Glutamatergic neuron (in vitro differentiated cells): ENCODE measurements around the gene NLK. TPM values are rescaled to one million over a fixed set of nuclear protein-coding genes. Genes with fewer than 3 reads are reported as not detected.

Experiments used
- DNase-seq: peaks from one replicate; pipeline ENCODE4 v3.0.0; 2022
- H3K27ac Mint-ChIP-seq: one replicate; pipeline ENCODE4 v1.8.0; 2020; ENCODE audit warnings: mild to moderate bottlenecking, mixed read lengths, inconsistent platforms; ENCODE audit not compliant: unreplicated experiment
- H3K27me3 Mint-ChIP-seq: one replicate; pipeline ENCODE4 v1.8.0; 2020; ENCODE audit warnings: mild to moderate bottlenecking, moderate library complexity, mixed read lengths, inconsistent platforms; ENCODE audit not compliant: unreplicated experiment
- H3K36me3 Mint-ChIP-seq: one replicate; pipeline ENCODE4 v1.8.0; 2020; ENCODE audit warnings: mild to moderate bottlenecking, mixed read lengths, inconsistent platforms; ENCODE audit not compliant: unreplicated experiment
- H3K4me1 Mint-ChIP-seq: one replicate; pipeline ENCODE4 v1.8.0; 2020; ENCODE audit warnings: mild to moderate bottlenecking, low read depth, mixed read lengths, inconsistent platforms; ENCODE audit not compliant: unreplicated experiment
- H3K4me3 Mint-ChIP-seq: one replicate; pipeline ENCODE4 v1.8.0; 2020; ENCODE audit warnings: mild to moderate bottlenecking, mixed read lengths, inconsistent platforms; ENCODE audit not compliant: unreplicated experiment
- H3K9me3 Mint-ChIP-seq: one replicate; pipeline ENCODE4 v1.8.0; 2020; ENCODE audit warnings: mild to moderate bottlenecking, moderate library complexity, mixed read lengths, inconsistent platforms; ENCODE audit not compliant: unreplicated experiment
- total RNA-seq: library from RNA; stranded (reverse); fragmentation: NEBNext Ultra II Directional; extraction: Animal tissue kit (Norgen Biotek cat#: 25700); gene quantifications from one replicate; pipeline ENCODE4 v1.2.1, GENCODE V29; 2021; ENCODE audit not compliant: unreplicated experiment
- TF ChIP-seq, protein P1 (sequence below): fragments of 200-600 bp; sonication (generic); IDR thresholded peaks from one replicate; pipeline ENCODE4 v1.5.0; 2021; ENCODE audit not compliant: partially characterized antibody, unreplicated experiment

Gene NLK
- total RNA-seq, 1 donor from 2014 or later: 33.8 TPM

DNA sequence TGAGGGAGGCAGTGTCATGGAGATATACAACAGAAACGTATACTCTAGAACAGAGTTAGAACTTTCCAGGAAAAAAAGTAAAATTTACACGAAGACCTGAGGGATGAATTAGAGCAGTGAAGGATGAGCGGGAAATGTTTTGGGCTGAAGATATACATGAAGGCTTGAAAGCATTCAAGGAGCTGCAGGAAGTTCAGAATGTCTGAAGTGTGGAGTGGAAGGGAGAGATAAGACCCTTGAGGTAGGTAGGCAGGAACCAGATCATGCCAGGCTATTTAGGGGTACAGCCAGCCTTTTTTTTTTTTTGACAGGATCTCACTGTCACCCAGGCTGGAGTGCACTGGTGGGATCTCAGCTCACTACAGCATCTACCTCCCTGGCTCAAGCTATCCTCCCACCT, 3.2 kb upstream of the NLK start:
- peaks cover 4% of the 10 kb centered on the region for H3K9me3 Mint-ChIP-seq

DNA sequence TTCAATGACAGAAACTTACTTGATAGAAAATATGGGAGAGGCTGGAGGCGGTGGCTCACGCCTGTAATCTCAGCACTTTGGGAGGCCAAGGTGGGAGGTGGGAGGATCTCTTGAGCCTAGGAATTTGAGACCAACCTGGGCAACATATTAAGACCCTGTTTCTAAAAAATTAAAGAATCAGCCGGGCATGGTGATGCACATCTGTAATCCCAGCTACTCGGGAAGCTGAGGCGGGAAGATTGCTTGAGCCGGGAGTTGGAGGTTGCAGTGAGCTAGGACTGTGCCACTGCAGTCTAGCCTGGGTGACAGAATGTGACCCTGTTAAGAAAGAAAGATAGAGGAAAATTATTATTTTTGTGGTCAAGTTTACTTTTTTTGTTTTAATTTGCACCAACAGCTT, 2.1 kb upstream of the NLK start:
- H3K4me3 Mint-ChIP-seq: peak overlapping the region; percentile 88
- DNase-seq: no peak
- H3K27me3 Mint-ChIP-seq: peaks cover 5% of the 10 kb centered on the region
- peaks cover 4% of the 10 kb centered on the region for H3K9me3 Mint-ChIP-seq
- peaks cover 19% of the 10 kb centered on the region for H3K4me1 Mint-ChIP-seq
- no peaks in the 10 kb centered on the region for H3K36me3 Mint-ChIP-seq
- TF ChIP-seq, protein P1, sequence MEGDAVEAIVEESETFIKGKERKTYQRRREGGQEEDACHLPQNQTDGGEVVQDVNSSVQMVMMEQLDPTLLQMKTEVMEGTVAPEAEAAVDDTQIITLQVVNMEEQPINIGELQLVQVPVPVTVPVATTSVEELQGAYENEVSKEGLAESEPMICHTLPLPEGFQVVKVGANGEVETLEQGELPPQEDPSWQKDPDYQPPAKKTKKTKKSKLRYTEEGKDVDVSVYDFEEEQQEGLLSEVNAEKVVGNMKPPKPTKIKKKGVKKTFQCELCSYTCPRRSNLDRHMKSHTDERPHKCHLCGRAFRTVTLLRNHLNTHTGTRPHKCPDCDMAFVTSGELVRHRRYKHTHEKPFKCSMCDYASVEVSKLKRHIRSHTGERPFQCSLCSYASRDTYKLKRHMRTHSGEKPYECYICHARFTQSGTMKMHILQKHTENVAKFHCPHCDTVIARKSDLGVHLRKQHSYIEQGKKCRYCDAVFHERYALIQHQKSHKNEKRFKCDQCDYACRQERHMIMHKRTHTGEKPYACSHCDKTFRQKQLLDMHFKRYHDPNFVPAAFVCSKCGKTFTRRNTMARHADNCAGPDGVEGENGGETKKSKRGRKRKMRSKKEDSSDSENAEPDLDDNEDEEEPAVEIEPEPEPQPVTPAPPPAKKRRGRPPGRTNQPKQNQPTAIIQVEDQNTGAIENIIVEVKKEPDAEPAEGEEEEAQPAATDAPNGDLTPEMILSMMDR: no peak
- H3K27ac Mint-ChIP-seq: peak overlapping the region; percentile 14

More for the DNA sequence above, 3.2 kb upstream of the NLK start:
- no peaks in the 10 kb centered on the region for H3K36me3 Mint-ChIP-seq
- H3K27ac Mint-ChIP-seq: no peak overlapping the region
- TF ChIP-seq, protein P1: no peak
- H3K4me1 Mint-ChIP-seq: peaks cover 10% of the 10 kb centered on the region
- no peak for DNase-seq
- no peak overlapping the region for H3K4me3 Mint-ChIP-seq
- H3K27me3 Mint-ChIP-seq: peaks cover 5% of the 10 kb centered on the region

DNA sequence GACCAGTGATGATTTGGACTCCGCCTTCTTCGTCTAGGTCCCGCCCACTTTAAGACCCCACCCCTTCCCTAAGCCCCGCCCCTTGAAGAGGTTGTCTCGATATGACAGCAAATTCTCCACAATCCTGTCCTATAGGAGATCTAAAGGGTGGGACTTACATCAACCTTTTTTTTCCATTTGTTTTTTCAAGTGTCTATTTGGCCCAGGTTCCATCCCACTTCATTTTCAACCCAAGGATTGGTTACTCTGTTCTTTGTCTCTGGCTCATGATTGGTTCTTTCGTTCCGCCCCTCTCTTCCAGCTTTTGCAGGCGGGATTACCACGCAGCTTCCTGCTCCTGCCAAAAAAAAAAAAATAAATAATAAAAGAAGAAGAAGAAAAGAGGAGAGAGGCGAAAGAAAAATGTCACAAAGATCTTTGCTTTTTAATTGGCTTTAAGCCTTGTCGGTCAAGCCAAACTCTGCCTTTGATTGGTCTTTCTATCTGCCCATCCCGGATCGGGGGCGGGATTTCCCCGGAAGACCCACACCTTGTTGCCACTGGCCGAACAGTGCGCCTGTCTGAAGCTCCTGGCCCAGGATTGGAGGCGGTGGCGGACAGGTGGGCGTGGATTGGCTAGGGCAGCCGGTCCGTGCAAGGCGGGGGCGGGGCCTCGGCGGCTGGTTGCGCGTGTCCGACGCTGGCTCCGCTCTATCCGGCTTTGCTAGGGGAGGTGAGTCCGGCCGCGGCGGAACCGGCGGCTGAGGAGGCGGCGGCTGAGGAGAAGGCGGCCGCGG, 1.2 kb upstream of the NLK start:
- TF ChIP-seq, protein P1: no peak
- Mint-ChIP-seq H3K9me3 (peaks cover 4% of the 10 kb centered on the region), H3K4me1 (peaks cover 25% of the 10 kb centered on the region), H3K27ac (peak overlapping the region; percentile 84), H3K4me3 (peak overlapping the region; percentile 88), H3K36me3 (no peaks in the 10 kb centered on the region), H3K27me3 (peaks cover 5% of the 10 kb centered on the region)
- peak; percentile 100 for DNase-seq

DNA sequence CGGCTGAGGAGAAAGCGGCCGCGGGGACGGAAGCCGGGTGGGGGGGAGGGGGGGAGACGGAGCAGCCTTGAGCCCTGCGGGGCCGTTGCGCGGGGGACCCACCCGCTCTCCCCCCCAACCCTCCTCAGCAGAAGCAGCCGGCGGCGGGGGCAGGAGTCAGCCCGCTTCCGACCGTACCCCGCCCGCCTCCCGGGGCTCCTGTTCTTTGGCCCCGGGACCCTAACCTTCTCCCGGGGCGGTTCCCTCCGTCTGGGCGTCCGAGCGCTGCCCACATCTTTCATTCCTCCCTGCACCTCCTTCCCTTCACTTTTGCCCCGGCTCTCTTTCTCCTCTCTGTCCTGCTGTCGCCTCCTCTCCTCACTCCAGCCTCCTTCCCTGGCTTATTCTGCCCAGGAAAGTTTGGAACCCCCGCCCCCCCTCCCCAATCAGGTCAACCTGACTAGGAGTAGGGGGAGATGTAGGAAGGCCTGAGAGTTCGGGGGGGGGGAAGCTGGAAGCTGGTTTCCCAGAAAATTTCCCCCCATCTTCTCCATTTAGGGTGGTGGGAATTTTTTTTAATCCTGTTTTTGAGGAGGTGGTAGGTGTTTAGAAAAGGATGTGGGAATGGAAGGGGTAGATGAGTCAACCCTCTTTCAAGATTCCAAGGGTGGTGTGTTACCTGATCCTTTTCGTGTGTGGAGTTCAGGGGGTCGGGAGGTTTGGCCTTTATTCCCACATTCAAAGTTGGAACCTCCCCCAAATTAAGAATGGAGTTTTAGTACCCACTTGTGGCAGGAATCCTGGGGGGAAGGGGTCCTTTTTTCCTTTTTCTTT, 427 bp upstream of the NLK start:
- Mint-ChIP-seq H3K36me3 (no peaks in the 10 kb centered on the region), H3K4me3 (peak overlapping the region; percentile 94), H3K27ac (peak overlapping the region; percentile 86), H3K27me3 (peaks cover 5% of the 10 kb centered on the region), H3K9me3 (peaks cover 4% of the 10 kb centered on the region), H3K4me1 (peaks cover 27% of the 10 kb centered on the region)
- TF ChIP-seq, protein P1: no peak
- no peak for DNase-seq
